Lung (tissue), 12 donors: Measurements from ENCODE around the gene RHOC. TPM values are rescaled to one million over a fixed set of nuclear protein-coding genes. Genes with fewer than 3 reads are reported as not detected.

Experiments used
- ATAC-seq: fragments of 200-7000 bp; cut with Tn5 transposase; one replicate; pipeline ENCODE4 v1.9.1; 2020; ENCODE audit warnings: moderate number of reproducible peaks; ENCODE audit not compliant: insufficient read depth, low FRiP score
- DNase-seq, 3 donors: peaks; one replicate each; pipeline ENCODE4 v3.0.0-alpha.2; 2013 to 2017
- H3K27ac ChIP-seq, 2 donors: one replicate each; pipeline ENCODE4 v1.5.1; 2013; ENCODE audit warnings: mild to moderate bottlenecking in 2 of 2, moderate library complexity in 2 of 2, control low read depth in 1 of 2, inconsistent platforms in 1 of 2, low read depth in 1 of 2, low read length in 1 of 2
- H3K27me3 ChIP-seq, 3 donors: one replicate each; pipeline ENCODE4 v1.5.1; 2013; ENCODE audit warnings: low read length in 2 of 3; ENCODE audit not compliant: control insufficient read depth in 3 of 3, insufficient read depth in 3 of 3
- H3K36me3 ChIP-seq, 4 donors: one replicate each; pipeline ENCODE4 v1.5.1; 2013; ENCODE audit warnings: low read length in 4 of 4, mild to moderate bottlenecking in 1 of 4, moderate library complexity in 1 of 4; ENCODE audit not compliant: control insufficient read depth in 4 of 4, insufficient read depth in 4 of 4
- H3K4me1 ChIP-seq, 5 donors: one replicate each; pipeline ENCODE4 v1.5.1; 2013; ENCODE audit warnings: low read length in 5 of 5, mild to moderate bottlenecking in 2 of 5, moderate library complexity in 1 of 5; ENCODE audit not compliant: control insufficient read depth in 5 of 5, insufficient read depth in 5 of 5
- H3K4me3 ChIP-seq: one replicate; pipeline ENCODE4 v1.5.1; 2013; ENCODE audit warnings: mild to moderate bottlenecking, control low read depth, moderate library complexity
- H3K9ac ChIP-seq, 2 donors: one replicate each; pipeline ENCODE4 v1.5.1; 2013; ENCODE audit warnings: low read length in 2 of 2, control low read depth in 1 of 2; ENCODE audit not compliant: insufficient read depth in 1 of 2
- H3K9me3 ChIP-seq, 4 donors: one replicate each; pipeline ENCODE4 v1.5.1; 2013; ENCODE audit warnings: low read length in 3 of 4, mild to moderate bottlenecking in 1 of 4, moderate library complexity in 1 of 4; ENCODE audit not compliant: control insufficient read depth in 4 of 4, insufficient read depth in 3 of 4
- CTCF ChIP-seq: IDR thresholded peaks from 2 replicates; pipeline ENCODE4 v1.5.1; 2012; ENCODE audit warnings: mild to moderate bottlenecking; ENCODE audit errors: control extremely low read depth, extremely low read depth
- WGBS, 2 donors: extraction: QIAGEN DNeasy Blood & Tissue Kit; methylation state at CpG; one replicate each; pipeline ENCODE4 v1.1.7; 2013; 5-methylcytosine and 5-hydroxymethylcytosine counted together
- polyA plus RNA-seq, 2 donors: library from polyadenylated mRNA; stranded (reverse); fragments of 200-250 nt; gene quantifications; one replicate each; pipeline ENCODE4 v1.2.1, GENCODE V29; 2013
- total RNA-seq, 2 donors: library from RNA; depleted of rRNA in 1 of 2; stranded (reverse); fragments of >200 nt in 1 of 2; gene quantifications; one replicate each; pipeline ENCODE4 v1.2.1, GENCODE V29; 2014 to 2021
- donor health status: control.
- donor health status: control.
- donor health status: Bipolar disorder and iron deficiency.
- donor health status: healthy.
- donor health status: DM: yes; HTN: yes; CAD: no.

The RHOC gene
- total and polyA plus RNA-seq, 4 donors = 125 to 243 (median 190) TPM

- Histone ChIP-seq H3K36me3 (peaks cover 0 to 6% (median 2%) of the 10 kb centered on the region in 4 donors), H3K4me1 (peaks cover 4 to 21% (median 6%) of the 10 kb centered on the region in 5 donors), H3K9me3 (no peaks in the 10 kb centered on the region), H3K27me3 (no peaks in the 10 kb centered on the region), H3K4me3 (no peak overlapping the region), H3K27ac (no peak overlapping the region), H3K9ac (no peak overlapping the region)
- DNase-seq (no peak), ATAC-seq (no peak)
- 76 to 87% methylated on average over 3 of the region's 3 CpGs for WGBS, 2 donors
- no peak for TF ChIP-seq CTCF
Measured at GRCh38 chr1:112676543-112676942, 30.4 kb downstream of the RHOC start.

- peaks cover 0 to 7% (median 2%) of the 10 kb centered on the region in 4 donors for H3K36me3 ChIP-seq
- H3K4me1 ChIP-seq = peaks cover 4 to 21% (median 6%) of the 10 kb centered on the region in 5 donors
- H3K27ac ChIP-seq = peak overlapping the region in 1 of 2 donors; percentile 93
- no peaks in the 10 kb centered on the region for H3K27me3 ChIP-seq
- ATAC-seq = no peak
- TF ChIP-seq CTCF = no peak
- 42 to 63% methylated on average over 7 of the region's 7 CpGs for WGBS, 2 donors
- no peak for DNase-seq
- no peaks in the 10 kb centered on the region for H3K9me3 ChIP-seq
- peak overlapping the region; percentile 71 to 89 for H3K9ac ChIP-seq
- peak overlapping the region; percentile 74 for H3K4me3 ChIP-seq
Measured at GRCh38 chr1:112675728-112676381, 31.1 kb downstream of the RHOC start.

GRCh38 chr1:112674986-112675727 is 31.8 kb downstream of the RHOC start:
- TF ChIP-seq CTCF = no peak
- peak overlapping the region; percentile 71 to 91 for H3K9ac ChIP-seq
- DNase-seq (peak; percentile 70 to 75 (median 74)), ATAC-seq (peak; percentile 72)
- WGBS, 2 donors = 1% methylated on average over 48 to 68 of the region's 68 CpGs
- H3K4me1 ChIP-seq = peaks cover 4 to 21% (median 6%) of the 10 kb centered on the region in 5 donors
- no peaks in the 10 kb centered on the region for H3K27me3 ChIP-seq
- peaks cover 1 to 9% (median 2%) of the 10 kb centered on the region in 4 donors for H3K36me3 ChIP-seq
- peak overlapping the region; percentile 74 for H3K4me3 ChIP-seq
- peak overlapping the region; percentile 83 to 93 for H3K27ac ChIP-seq
- H3K9me3 ChIP-seq = no peaks in the 10 kb centered on the region
